Germinal center (tissue), 1 donor: ENCODE measurements around the gene GRB10.

Experiments used
- DNase-seq: peaks from one replicate; pipeline ENCODE4 v3.0.0; 2012; ENCODE audit warnings: mixed read lengths, low spot score

The GRB10 gene

DNA sequence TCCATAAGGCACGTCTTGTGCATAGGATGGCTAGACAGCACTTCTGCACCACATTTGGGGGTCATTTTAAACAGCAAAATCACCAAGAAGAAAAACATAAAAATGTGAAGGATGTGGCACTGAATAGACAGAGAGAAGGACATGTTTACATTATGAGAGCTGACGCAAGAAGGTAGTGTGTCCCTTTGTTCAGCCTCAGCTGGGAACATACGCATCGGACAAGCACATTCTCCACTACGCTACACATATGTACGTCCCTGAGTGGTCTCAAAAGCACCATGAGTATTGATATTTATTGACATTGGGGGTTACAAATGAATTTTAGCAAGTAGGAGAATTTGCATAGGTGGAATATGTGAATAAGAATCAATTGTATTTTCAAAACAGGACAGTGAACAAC lies 237.7 kb downstream of the GRB10 start:
- no peak for DNase-seq

DNA sequence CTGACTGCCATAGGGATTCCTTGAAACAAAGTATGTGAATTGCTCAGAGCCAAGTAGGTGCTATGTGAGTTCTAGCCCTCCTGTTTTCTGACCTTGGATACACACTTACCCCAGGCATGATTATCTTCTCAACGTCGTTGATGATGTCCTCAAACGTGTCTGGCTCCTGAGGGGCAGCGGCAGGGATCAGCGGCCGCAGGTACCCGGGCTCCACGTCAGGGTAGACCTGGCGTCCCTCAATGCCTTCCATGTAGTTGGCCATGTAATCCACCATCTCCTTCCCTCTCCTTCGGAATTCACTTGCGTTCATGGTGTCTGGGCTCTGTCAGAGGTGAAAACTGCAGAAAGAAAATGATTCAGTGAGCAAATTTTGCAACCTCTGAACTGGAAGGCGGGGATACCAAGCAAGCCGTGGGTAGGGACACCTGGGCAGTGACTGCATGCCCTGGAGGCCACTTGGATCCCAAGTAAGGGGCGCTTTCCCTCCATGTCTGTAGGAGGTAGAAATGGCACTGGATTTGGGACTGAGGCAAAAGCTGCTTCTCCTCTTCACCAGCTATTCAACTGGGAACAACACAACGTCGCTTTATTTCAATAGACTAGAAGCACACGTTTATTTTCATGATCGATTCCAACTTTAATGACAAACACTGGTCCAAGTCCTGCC lies 238.8 kb downstream of the GRB10 start:
- no peak for DNase-seq

DNA sequence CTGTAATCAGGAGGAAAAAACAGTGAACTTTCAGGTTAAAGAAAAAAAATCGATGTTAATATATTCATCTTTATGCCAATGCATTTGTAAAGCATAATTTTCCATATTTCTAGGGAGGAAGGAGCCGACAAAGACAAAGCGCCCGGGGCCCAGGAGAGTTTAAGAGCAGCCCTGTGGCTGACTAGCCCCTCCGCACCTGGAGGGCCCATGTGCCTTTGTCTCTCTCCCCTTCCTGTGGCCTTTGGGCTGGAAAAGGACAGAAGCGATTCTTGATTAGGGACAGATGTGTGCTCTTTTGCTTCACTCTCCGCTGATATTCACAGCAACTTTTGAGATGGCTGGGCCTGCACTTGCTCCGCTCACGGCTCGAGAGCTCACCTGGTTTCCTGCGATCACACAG lies 240.6 kb downstream of the GRB10 start:
- DNase-seq: no peak

- DNase-seq: no peak
Measured at GRCh38 chr7:50540785-50541579, 241.7 kb downstream of the GRB10 start.
